ENCODE data around the gene CCDC187. TPM values are rescaled to one million over a fixed set of nuclear protein-coding genes. Genes with fewer than 3 reads are reported as not detected.

The CCDC187 gene
- total and polyA plus RNA-seq, 3 donors from 2014 or later = 13.8 to 61.5 (median 33.4) TPM

DNA sequence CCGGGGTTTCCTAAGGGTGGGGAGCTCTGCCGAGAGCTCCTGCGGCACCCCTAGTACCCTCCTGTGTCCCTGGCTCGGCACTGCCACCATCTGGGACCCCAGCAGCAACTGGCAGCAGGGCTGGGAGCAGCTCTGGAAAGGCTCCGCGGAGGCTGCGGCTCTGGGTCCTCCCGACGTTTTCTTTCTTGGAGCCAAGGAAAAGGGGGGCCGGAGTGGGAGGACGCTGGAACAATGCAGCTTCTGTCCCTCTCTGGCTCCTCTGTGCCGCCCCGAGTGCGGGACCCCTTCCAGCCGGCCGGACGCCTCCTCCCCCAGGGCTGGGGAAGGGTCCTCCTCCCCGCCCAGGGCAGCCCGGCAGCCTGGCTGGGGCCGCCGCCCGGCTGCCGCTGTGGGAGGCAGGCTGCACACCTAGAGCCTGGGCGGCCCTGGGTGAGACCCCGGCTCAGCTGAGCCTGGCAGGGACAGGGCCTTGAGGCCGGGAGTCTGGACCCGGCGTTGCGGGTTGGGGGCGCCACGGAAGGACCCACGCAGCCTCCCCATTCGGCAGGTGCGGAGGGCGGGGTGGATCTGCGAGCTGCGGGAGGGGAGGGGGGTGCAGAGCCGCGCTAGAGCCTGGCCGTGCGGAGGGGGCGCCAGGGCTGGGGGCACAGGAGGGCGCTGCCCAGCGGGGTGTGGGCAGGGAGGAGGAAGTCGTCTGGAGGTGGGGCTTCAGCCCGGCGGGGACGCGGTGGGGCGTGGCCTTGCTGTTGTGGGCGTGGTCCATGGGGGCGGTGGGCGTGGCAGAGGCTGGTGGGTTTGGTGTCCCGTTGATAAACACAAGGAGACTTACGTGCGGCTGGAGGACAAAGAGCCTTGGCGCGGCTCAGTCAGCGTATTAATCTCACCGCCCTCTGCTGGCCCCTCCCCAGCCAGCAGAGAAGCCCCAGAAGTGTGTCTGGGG, 38.6 kb upstream of the CCDC187 start:
- peak overlapping the region; percentile 36 to 58 for H3K4me3 ChIP-seq
- peaks cover 60% of the 10 kb centered on the region for H3K4me1 ChIP-seq
- DNase-seq = peak; percentile 93
- 31 to 36% methylated on average over 19 to 57 of the region's 60 CpGs for WGBS, 2 donors
- H3K27ac ChIP-seq = peak overlapping the region; percentile 65 to 74
- H3K36me3 ChIP-seq (ENCODE audit: low read depth, missing control alignments) = no peaks in the 10 kb centered on the region
- intact Hi-C loops (cut with DNase I; ENCODE audit: low total_unique reads) = no loop called here
- TF ChIP-seq POLR2A (IDR thresholded peaks at IDR 0.05) = no peak
- TF ChIP-seq CTCF (IDR thresholded peaks at IDR 0.05) = no peak
- no peaks in the 10 kb centered on the region for H3K9me3 ChIP-seq
- H3K27me3 ChIP-seq = no peaks in the 10 kb centered on the region

DNA sequence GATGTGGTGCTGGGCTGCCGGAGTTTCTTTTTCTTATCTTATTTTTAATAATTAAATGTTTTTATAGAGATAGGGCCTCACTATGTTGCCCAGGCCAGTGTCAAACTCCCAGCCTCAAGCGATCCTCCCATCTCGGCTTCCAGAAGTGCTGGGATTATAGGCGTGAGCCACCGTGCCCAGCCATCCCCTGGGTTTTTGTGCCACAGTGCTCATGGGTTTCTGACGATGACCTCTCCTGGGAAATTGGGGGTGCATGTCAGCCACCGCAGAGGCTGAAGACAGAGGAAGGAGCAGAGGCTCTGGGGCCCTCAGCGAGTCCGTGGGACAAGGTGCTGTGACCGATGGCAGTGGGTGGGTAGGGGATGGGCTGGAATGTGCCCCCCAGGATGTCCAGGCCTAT, 37.9 kb upstream of the CCDC187 start:
- peak overlapping the region; percentile 65 to 74 for H3K27ac ChIP-seq
- WGBS, 2 donors = 70 to 77% methylated on average over 5 to 10 of the region's 10 CpGs
- intact Hi-C loops (cut with DNase I; ENCODE audit: low total_unique reads) = no loop called here

DNA sequence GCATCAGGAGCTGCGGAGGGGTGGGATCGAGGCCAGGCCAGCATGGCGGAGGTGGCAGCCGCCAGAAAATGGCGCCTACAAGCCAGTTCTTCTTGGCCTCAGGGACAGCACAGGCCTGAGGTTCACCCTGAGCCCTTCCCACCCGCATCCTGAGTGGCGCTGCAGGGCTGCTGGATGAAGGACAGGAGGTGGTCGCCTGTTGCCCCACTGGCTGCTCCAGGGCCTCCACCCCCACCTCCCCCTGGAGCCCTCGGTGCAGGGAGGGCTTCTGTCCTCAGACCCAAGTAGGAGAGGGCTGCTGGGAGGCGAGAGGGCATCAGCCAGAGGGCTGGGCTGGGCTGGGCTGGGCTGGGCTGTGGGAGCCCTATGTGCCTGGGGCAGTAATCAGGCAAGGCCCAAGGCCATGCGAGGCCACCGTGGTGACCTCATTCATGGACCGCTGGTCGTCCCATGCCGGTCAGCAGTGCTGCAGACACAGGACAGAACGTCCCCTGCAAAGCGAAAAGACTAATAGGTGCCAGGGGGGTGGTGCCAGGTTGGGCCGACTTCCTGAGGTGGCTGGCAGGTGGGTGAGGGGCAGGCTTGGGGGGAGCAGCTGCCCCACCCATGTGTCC, 37.3 kb upstream of the CCDC187 start:
- peak; percentile 77 for DNase-seq
- Histone ChIP-seq H3K4me3 (no peak overlapping the region), H3K4me1 (peaks cover 57% of the 10 kb centered on the region), H3K27me3 (no peaks in the 10 kb centered on the region), H3K27ac (peak overlapping the region; percentile 66 to 74), H3K9me3 (no peaks in the 10 kb centered on the region), H3K36me3 (ENCODE audit: low read depth, missing control alignments) (no peaks in the 10 kb centered on the region)
- 61 to 94% methylated on average over 6 to 16 of the region's 18 CpGs for WGBS, 2 donors
- TF ChIP-seq POLR2A (IDR thresholded peaks at IDR 0.05) = no peak
- no peak for TF ChIP-seq CTCF (IDR thresholded peaks at IDR 0.05)
- intact Hi-C loops (cut with DNase I; ENCODE audit: low total_unique reads) = no loop called here

More for the DNA sequence above, 37.9 kb upstream of the CCDC187 start:
- Histone ChIP-seq H3K27me3 (no peaks in the 10 kb centered on the region), H3K9me3 (no peaks in the 10 kb centered on the region), H3K4me1 (peaks cover 60% of the 10 kb centered on the region), H3K36me3 (ENCODE audit: low read depth, missing control alignments) (no peaks in the 10 kb centered on the region), H3K4me3 (no peak overlapping the region)
- TF ChIP-seq CTCF (IDR thresholded peaks at IDR 0.05) (no peak), POLR2A (IDR thresholded peaks at IDR 0.05) (no peak)
- no peak for DNase-seq

DNA sequence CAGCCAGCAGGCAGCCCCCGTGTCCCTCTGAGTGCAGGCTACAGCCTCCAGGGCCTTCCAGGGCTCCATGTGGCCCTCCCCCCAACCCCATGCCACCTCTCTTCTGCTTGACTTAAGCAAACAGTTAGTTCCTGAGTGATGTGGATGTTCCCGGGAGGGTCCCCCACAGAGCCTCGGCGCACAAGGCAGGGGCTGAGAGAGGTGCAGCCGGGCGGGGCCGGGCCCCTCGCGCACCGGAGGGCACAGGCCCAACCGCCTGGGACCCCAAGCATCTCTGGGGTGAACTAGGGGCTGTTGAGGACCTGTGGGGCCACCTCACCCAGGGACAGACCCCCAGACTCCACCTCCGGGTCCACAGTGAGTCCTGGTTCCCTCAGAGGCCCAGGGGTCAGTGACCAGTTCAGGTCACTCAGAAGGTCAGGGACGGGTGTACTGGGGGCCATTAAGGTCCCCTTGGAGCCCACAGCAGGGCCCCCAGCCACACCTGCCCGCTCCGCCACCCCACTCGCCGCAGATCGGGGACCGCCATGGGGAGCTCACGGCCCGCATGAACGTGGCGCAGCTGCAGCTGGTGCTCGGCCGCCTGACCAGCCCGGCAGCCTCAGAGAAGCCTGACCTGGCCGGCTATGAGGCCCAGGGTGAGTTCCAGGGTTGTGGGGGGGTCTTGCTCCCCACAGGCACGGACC, 36.6 kb upstream of the CCDC187 start:
- H3K27ac ChIP-seq = peak overlapping the region; percentile 66 to 74
- H3K4me3 ChIP-seq = no peak overlapping the region
- no peaks in the 10 kb centered on the region for H3K36me3 ChIP-seq (ENCODE audit: low read depth, missing control alignments)
- 89 to 93% methylated on average over 6 to 24 of the region's 28 CpGs for WGBS, 2 donors
- DNase-seq = no peak
- no peaks in the 10 kb centered on the region for H3K27me3 ChIP-seq
- peaks cover 51% of the 10 kb centered on the region for H3K4me1 ChIP-seq
- no peak for TF ChIP-seq CTCF (IDR thresholded peaks at IDR 0.05)
- no peak for TF ChIP-seq POLR2A (IDR thresholded peaks at IDR 0.05)
- intact Hi-C loops (cut with DNase I; ENCODE audit: low total_unique reads) = no loop called here
- no peaks in the 10 kb centered on the region for H3K9me3 ChIP-seq
